Peyer's patch (tissue), 4 donors: Measurements from ENCODE around the gene RCC2.

ENCODE experiments used
- POLR2A ChIP-seq, 2 donors: fragments of 450-650 bp; IDR thresholded peaks; one replicate each; pipeline ENCODE4 v1.5.1; 2017; ENCODE audit warnings: antibody characterized with exemption in 2 of 2, mild to moderate bottlenecking in 2 of 2, moderate library complexity in 2 of 2
- TF ChIP-seq, protein P1 (sequence below), 6 experiments: fragments of 450-650 bp in 4 of 6; fragments of 200-600 bp in 2 of 6; sonication (generic) in 1 of 6; IDR thresholded peaks; one replicate each; pipeline ENCODE4 v1.5.1; 2017 to 2019; ENCODE audit warnings: antibody characterized with exemption in 6 of 6, mild to moderate bottlenecking in 3 of 6, moderate library complexity in 1 of 6

DNA sequence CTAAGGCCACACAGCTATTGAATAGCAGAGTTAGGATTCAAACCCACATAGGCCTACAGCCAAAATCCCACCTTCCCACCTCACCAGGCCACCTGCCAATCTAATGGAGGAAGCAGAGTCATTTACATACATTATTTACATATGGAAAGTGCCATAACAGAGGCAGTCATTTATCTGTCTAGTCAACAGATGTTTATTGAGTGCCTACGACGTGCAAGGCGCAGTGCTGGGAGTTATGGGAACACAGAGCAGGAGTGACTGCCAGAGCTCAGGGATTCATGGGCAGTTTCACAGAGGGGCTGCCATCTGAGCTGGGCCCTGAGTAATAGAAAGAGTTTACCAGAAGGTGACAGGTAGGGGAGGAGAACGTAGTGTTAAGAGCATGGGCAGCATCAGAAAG, 77.8 kb downstream of the RCC2 start:
- TF ChIP-seq, protein P1, sequence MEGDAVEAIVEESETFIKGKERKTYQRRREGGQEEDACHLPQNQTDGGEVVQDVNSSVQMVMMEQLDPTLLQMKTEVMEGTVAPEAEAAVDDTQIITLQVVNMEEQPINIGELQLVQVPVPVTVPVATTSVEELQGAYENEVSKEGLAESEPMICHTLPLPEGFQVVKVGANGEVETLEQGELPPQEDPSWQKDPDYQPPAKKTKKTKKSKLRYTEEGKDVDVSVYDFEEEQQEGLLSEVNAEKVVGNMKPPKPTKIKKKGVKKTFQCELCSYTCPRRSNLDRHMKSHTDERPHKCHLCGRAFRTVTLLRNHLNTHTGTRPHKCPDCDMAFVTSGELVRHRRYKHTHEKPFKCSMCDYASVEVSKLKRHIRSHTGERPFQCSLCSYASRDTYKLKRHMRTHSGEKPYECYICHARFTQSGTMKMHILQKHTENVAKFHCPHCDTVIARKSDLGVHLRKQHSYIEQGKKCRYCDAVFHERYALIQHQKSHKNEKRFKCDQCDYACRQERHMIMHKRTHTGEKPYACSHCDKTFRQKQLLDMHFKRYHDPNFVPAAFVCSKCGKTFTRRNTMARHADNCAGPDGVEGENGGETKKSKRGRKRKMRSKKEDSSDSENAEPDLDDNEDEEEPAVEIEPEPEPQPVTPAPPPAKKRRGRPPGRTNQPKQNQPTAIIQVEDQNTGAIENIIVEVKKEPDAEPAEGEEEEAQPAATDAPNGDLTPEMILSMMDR (IDR thresholded peaks at IDR 0.05): no peak
- TF ChIP-seq POLR2A (IDR thresholded peaks at IDR 0.05): no peak
